GM06990 (cell line): ENCODE data around the gene RPGRIP1L.

Source experiments
- DNase-seq: peaks from one replicate; pipeline ENCODE4 v3.0.0-alpha.2; 2011; ENCODE audit not compliant: insufficient read length; ENCODE audit errors: extremely low read depth
- H3K27me3 ChIP-seq: replicated peaks from 2 replicates; pipeline ENCODE4 v1.6.0; 2011; ENCODE audit warnings: low read length; ENCODE audit not compliant: control insufficient read depth, insufficient read depth
- H3K36me3 ChIP-seq: 2 replicates; pipeline ENCODE4 v1.5.1; 2011; ENCODE audit warnings: low read length; ENCODE audit not compliant: control insufficient read depth, insufficient read depth
- H3K4me3 ChIP-seq: replicated peaks from 2 replicates; pipeline ENCODE4 v1.5.1; 2011; ENCODE audit warnings: low read depth, mild to moderate bottlenecking, control low read depth, low read length
- TF ChIP-seq, protein P1 (sequence below): IDR thresholded peaks from 2 replicates; pipeline ENCODE4 v1.5.1; 2011; ENCODE audit warnings: low read length, control low read depth, mild to moderate bottlenecking, inconsistent platforms; ENCODE audit not compliant: insufficient read depth, poor library complexity, severe bottlenecking

Gene RPGRIP1L

DNA sequence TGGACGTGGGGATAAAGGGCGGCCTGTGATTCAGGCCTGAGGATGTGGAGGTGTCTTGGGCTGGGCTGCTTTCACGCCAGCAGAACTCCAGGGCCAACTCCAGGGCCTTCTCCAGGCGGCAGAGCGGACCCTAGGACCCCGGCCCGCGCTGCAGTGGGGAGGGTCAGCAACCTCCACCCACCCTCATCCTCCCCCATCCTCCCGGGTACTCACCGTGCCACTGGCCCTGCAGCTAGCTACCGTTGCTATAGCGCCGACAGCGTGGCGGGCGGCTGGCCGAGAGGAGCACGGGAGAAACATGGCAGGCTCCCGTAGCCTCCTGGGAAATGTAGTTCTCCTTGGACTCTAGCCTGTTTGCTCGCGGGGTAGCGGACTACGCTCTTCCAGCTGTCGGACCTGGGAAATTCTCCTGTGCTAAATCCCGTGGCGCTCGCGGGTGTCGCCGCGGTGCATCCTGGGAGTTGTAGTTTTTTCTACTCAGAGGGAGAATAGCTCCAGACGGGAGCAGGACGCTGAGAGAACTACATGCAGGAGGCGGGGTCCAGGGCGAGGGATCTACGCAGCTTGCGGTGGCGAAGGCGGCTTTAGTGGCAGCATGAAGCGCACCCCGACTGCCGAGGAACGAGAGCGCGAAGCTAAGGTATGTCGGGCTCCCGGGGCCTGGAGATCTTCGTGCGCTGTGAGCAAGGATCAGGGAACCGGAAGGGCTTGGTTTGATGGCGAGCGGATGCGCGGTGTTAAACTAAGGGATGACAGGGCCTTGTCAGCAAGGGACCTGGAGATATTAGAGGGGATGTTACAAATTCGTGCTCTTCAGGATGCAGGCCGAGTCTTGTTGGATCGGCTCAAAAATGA lies at the start of gene RPGRIP1L, which contains the start of gene FTO:
Gene RPGRIP1L, minus strand, starts transcription at position 270 of the 855 bp plus-strand sequence. CDS start 3,136 bp downstream, outside the sequence.
Gene FTO, plus strand, starts transcription at position 567 of the 855 bp plus-strand sequence.
- Histone ChIP-seq H3K27me3 (no peaks in the 10 kb centered on the region), H3K4me3 (peak within 1 kb of the TSS; percentile 81), H3K36me3 (no peaks in the 10 kb centered on the region)
- DNase-seq, result peak; percentile 98
- TF ChIP-seq, protein P1, sequence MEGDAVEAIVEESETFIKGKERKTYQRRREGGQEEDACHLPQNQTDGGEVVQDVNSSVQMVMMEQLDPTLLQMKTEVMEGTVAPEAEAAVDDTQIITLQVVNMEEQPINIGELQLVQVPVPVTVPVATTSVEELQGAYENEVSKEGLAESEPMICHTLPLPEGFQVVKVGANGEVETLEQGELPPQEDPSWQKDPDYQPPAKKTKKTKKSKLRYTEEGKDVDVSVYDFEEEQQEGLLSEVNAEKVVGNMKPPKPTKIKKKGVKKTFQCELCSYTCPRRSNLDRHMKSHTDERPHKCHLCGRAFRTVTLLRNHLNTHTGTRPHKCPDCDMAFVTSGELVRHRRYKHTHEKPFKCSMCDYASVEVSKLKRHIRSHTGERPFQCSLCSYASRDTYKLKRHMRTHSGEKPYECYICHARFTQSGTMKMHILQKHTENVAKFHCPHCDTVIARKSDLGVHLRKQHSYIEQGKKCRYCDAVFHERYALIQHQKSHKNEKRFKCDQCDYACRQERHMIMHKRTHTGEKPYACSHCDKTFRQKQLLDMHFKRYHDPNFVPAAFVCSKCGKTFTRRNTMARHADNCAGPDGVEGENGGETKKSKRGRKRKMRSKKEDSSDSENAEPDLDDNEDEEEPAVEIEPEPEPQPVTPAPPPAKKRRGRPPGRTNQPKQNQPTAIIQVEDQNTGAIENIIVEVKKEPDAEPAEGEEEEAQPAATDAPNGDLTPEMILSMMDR, result no peak

DNA sequence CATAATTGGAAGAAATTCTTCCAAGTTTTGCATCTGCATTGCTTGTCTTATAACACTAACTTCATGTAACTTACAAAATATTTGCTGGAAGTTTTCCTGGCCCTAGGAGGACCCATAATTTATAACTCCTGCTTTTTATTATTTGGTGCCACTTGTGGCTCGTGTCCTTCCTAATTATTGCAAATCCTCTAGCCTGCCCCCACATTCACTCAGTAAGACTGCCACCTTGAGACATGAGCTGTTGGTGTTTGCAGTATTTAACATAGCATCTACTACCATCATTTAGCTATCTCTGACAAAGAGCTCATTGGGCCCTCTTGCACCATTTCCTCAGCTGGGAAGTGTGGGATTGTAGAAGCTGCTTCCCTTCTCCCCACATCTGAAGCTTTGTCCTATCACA lies 49.8 kb upstream of the RPGRIP1L start:
- DNase-seq, result no peak
- no peaks in the 10 kb centered on the region for H3K27me3 ChIP-seq
- no peaks in the 10 kb centered on the region for H3K36me3 ChIP-seq

DNA sequence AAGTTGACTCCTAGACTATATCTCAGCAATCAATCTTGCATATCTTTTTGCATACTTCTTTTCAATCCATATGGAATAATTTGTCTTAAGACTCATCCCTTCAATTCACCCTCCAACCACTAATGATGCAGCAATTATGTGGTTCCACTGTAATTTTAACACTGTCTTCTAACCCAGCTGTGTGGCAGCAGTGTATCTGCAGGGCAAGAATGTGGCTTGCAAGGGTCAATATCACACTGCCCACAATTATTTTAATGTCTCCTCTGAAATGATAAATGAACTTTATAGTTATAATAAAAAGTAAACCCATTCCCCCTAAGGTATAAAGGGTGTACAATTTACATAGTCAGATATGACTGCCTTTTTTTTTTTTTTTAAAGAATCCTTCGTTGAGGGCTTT lies 48.9 kb upstream of the RPGRIP1L start:
- TF ChIP-seq, protein P1, result no peak
- H3K4me3 ChIP-seq, result no peak overlapping the region
- DNase-seq, result no peak
- H3K27me3 ChIP-seq, result no peaks in the 10 kb centered on the region
- H3K36me3 ChIP-seq, result no peaks in the 10 kb centered on the region

More for the DNA sequence above, 49.8 kb upstream of the RPGRIP1L start:
- TF ChIP-seq, protein P1, result no peak
- H3K4me3 ChIP-seq, result no peak overlapping the region

DNA sequence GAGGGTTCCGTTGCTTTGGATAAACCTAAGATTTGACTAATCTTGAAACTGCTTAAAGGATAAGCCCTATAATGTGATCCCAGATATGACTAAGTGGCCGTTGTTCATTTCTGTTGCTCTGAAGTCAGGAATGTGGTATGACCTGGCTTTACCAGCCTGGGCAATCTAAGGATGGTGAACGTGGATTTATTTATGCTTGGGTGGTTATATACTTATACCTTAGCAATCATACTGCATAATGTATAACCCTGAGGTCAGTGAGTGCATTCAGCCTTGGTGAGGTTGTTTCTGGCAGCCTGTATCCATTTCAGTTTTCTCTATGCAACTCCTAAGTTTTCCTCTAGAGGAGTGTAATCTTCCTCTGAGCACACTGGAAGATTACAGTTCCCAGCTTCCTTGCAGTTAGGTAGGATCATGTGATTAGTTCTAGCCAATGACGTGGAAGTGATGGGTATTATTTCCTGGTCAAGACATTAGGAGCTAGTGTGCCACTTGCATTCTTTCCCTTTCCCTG lies 42.2 kb upstream of the RPGRIP1L start:
- Histone ChIP-seq H3K36me3 (no peaks in the 10 kb centered on the region), H3K27me3 (no peaks in the 10 kb centered on the region), H3K4me3 (no peak overlapping the region)
- TF ChIP-seq, protein P1, result no peak
- no peak for DNase-seq

DNA sequence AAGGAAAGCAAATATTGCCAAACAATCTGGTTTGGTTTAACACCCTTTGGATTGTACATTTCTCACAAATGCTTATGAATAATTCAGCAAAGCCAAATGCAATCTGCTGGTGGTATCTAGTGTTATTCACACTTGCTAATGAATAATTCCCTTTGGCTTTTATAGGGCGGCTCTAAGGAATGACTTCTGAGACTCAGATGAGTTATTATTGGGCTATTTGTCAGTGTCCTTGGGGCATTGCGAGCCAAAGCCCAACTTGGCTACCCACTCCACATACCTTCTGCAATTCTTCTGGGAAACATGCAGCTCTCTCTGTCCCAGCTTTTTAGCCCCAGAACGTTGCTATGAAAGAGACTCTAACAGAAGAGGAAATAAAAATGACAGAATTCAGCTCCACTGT lies 41.4 kb upstream of the RPGRIP1L start:
- H3K36me3 ChIP-seq, result no peaks in the 10 kb centered on the region
- no peak overlapping the region for H3K4me3 ChIP-seq
- no peaks in the 10 kb centered on the region for H3K27me3 ChIP-seq
- DNase-seq, result no peak
- TF ChIP-seq, protein P1, result no peak
